H1 (cell line): ENCODE results near the gene CACNA1B. TPM values are rescaled to one million over a fixed set of nuclear protein-coding genes. Genes with fewer than 3 reads are reported as not detected.

Experiments used
- CTCF ChIA-PET: fragments of 300-600 bp; sonication (Branson Sonifier 250); formaldehyde crosslinking; loops from one replicate; lab custom pipeline; 2021; ENCODE audit not compliant: partially characterized antibody; lab: Charles Lee
- POLR2A ChIA-PET: fragments of 300-600 bp; sonication (Branson Sonifier 250); formaldehyde crosslinking; loops from one replicate; lab custom pipeline; 2021; ENCODE audit warnings: inconsistent platforms; ENCODE audit not compliant: partially characterized antibody; lab: Charles Lee
- DNase-seq, 2 experiments: peaks; one replicate each; pipeline versions ENCODE4 v3.0.0 to v3.0.0-alpha.2; 2010 to 2022; ENCODE audit warnings: low spot score in 2 of 2, low read depth in 1 of 2, mixed read lengths in 1 of 2
- FAIRE-seq: peaks from 2 replicates; lab custom pipeline; 2011; peaks lifted over from hg19 to GRCh38; lab: Jason Lieb, UNC
- H2AFZ ChIP-seq: 2 replicates; pipeline ENCODE4 v1.8.1; 2012; ENCODE audit warnings: low read length, inconsistent platforms
- H2AK5ac ChIP-seq: 2 replicates; pipeline ENCODE4 v1.6.1; 2013; ENCODE audit warnings: low read depth, low read length
- H2BK120ac ChIP-seq: replicated peaks from 2 replicates; pipeline ENCODE3; 2013; ENCODE audit warnings: low read depth, low read length, inconsistent platforms
- H2BK12ac ChIP-seq: 2 replicates; pipeline ENCODE4 v1.6.1; 2013; ENCODE audit warnings: low read depth, low read length
- H2BK15ac ChIP-seq: 2 replicates; pipeline ENCODE4 v1.6.1; 2013; ENCODE audit warnings: low read length
- H2BK20ac ChIP-seq: 2 replicates; pipeline ENCODE4 v1.6.1; 2013; ENCODE audit warnings: low read length
- H2BK5ac ChIP-seq: 2 replicates; pipeline ENCODE4 v1.6.1; 2013; ENCODE audit warnings: low read depth, low read length
- H3K14ac ChIP-seq: 2 replicates; pipeline ENCODE4 v1.6.1; 2013; ENCODE audit warnings: inconsistent platforms; ENCODE audit not compliant: insufficient read length
- H3K18ac ChIP-seq: 2 replicates; pipeline ENCODE4 v1.6.1; 2013; ENCODE audit warnings: low read length; ENCODE audit errors: extremely low read depth
- H3K23ac ChIP-seq: 2 replicates; pipeline ENCODE4 v1.6.1; 2013; ENCODE audit warnings: inconsistent platforms; ENCODE audit not compliant: insufficient read length
- H3K23me2 ChIP-seq: 2 replicates; pipeline ENCODE4 v1.6.1; 2013; ENCODE audit warnings: low read depth, low read length
- H3K27ac ChIP-seq: 2 replicates; pipeline ENCODE4 v1.6.1; 2011; ENCODE audit warnings: low read depth, low read length, inconsistent platforms
- H3K27me3 ChIP-seq, 4 experiments: replicated peaks in 1 of 4; 1 replicate in 1 of 4; 2 replicates in 3 of 4; pipeline versions ENCODE4 v1.6.1 to v1.8.1; 2011 to 2013; ENCODE audit warnings: low read length in 3 of 4, mild to moderate bottlenecking in 3 of 4, inconsistent platforms in 2 of 4, mixed read lengths in 2 of 4, moderate library complexity in 1 of 4; ENCODE audit not compliant: control insufficient read depth in 3 of 4, insufficient read depth in 3 of 4; ENCODE audit errors: extremely low read depth in 1 of 4
- H3K36me3 ChIP-seq, 4 experiments: 2 replicates each; pipeline versions ENCODE4 v1.6.1 to v1.8.1; 2011 to 2013; ENCODE audit warnings: mild to moderate bottlenecking in 4 of 4, low read length in 3 of 4, moderate library complexity in 2 of 4, control low read depth in 1 of 4, inconsistent platforms in 1 of 4; ENCODE audit not compliant: insufficient read depth in 4 of 4, control insufficient read depth in 2 of 4
- H3K4ac ChIP-seq: replicated peaks from 2 replicates; pipeline ENCODE3; 2013; ENCODE audit warnings: low read length, low read depth, mixed read lengths, inconsistent platforms; ENCODE audit not compliant: insufficient read length
- H3K4me1 ChIP-seq, 4 experiments: replicated peaks in 1 of 4; 1 replicate in 1 of 4; 2 replicates in 3 of 4; pipeline versions ENCODE4 v1.6.1 to v1.8.1; 2011 to 2013; ENCODE audit warnings: low read length in 3 of 4, inconsistent platforms in 2 of 4, mixed read lengths in 1 of 4; ENCODE audit not compliant: insufficient read depth in 4 of 4, control insufficient read depth in 3 of 4
- H3K4me2 ChIP-seq, 2 experiments: 2 replicates each; pipeline versions ENCODE4 v1.6.1 to v1.8.1; 2011 to 2013; ENCODE audit warnings: low read depth in 2 of 2, low read length in 2 of 2, control low read depth in 1 of 2, inconsistent platforms in 1 of 2, mild to moderate bottlenecking in 1 of 2; ENCODE audit not compliant: insufficient read depth in 1 of 2
- H3K4me3 ChIP-seq, 4 experiments: fragments of 200-600, 300-600 bp in 1 of 4; sonication (generic), shearing (Covaris generic), sonication (Bioruptor Twin) in 1 of 4; 2 replicates each; pipeline versions ENCODE4 v1.5.1 to v1.8.1; 2011 to 2016; ENCODE audit warnings: low read length in 4 of 4, low read depth in 3 of 4, control low read depth in 2 of 4, inconsistent platforms in 2 of 4, mild to moderate bottlenecking in 2 of 4, mixed read lengths in 1 of 4, moderate library complexity in 1 of 4; ENCODE audit not compliant: insufficient read depth in 2 of 4; ENCODE audit errors: extremely low read depth in 1 of 4
- H3K56ac ChIP-seq: replicated peaks from 2 replicates; pipeline ENCODE3; 2013; ENCODE audit warnings: low read depth, mild to moderate bottlenecking, mixed read lengths, low read length, inconsistent platforms; ENCODE audit not compliant: insufficient read length
- H3K79me1 ChIP-seq: 2 replicates; pipeline ENCODE4 v1.6.1; 2013; ENCODE audit warnings: low read depth, low read length, control low read depth
- H3K79me2 ChIP-seq, 2 experiments: 2 replicates each; pipeline versions ENCODE4 v1.6.1 to v1.8.1; 2012 to 2013; ENCODE audit warnings: low read length in 2 of 2, mild to moderate bottlenecking in 2 of 2, inconsistent platforms in 1 of 2; ENCODE audit not compliant: insufficient read depth in 2 of 2, control insufficient read depth in 1 of 2
- H3K9ac ChIP-seq, 4 experiments: replicated peaks in 1 of 4; 1 replicate in 1 of 4; 2 replicates in 3 of 4; pipeline versions ENCODE4 v1.6.1 to v1.8.1; 2011 to 2013; ENCODE audit warnings: low read depth in 3 of 4, low read length in 3 of 4, control low read depth in 2 of 4, mild to moderate bottlenecking in 2 of 4, moderate library complexity in 2 of 4, inconsistent platforms in 1 of 4; ENCODE audit errors: extremely low read depth in 1 of 4
- H3K9me3 ChIP-seq, 2 experiments: 2 replicates each; pipeline versions ENCODE4 v1.6.1 to v1.8.1; 2012 to 2013; ENCODE audit warnings: mild to moderate bottlenecking in 2 of 2, moderate library complexity in 2 of 2, control low read depth in 1 of 2, inconsistent platforms in 1 of 2, low read depth in 1 of 2, low read length in 1 of 2, mixed read lengths in 1 of 2; ENCODE audit not compliant: insufficient read depth in 2 of 2
- H4K20me1 ChIP-seq, 2 experiments: replicated peaks in 1 of 2; 2 replicates each; pipeline versions ENCODE3 to v1.8.1; 2011 to 2013; ENCODE audit warnings: inconsistent platforms in 2 of 2, low read length in 2 of 2, mild to moderate bottlenecking in 1 of 2; ENCODE audit not compliant: insufficient read depth in 2 of 2, control insufficient read depth in 1 of 2
- H4K5ac ChIP-seq: 2 replicates; pipeline ENCODE4 v1.6.1; 2013; ENCODE audit warnings: low read length, low read depth, mixed read lengths, inconsistent platforms; ENCODE audit not compliant: insufficient read length
- H4K8ac ChIP-seq: 2 replicates; pipeline ENCODE4 v1.8.0; 2013; ENCODE audit warnings: mild to moderate bottlenecking, moderate library complexity, low read length, inconsistent platforms; ENCODE audit not compliant: insufficient read depth; ENCODE audit errors: extremely low read depth
- H4K91ac ChIP-seq: replicated peaks from 2 replicates; pipeline ENCODE3; 2013; ENCODE audit warnings: low read length, mixed read lengths, inconsistent platforms; ENCODE audit not compliant: insufficient read length
- HDAC2 ChIP-seq, 2 experiments: fragments of 300-600 bp in 1 of 2; sonication (generic) in 1 of 2; IDR thresholded peaks; 2 replicates each; pipeline ENCODE4 v1.6.1; 2011 to 2012; ENCODE audit warnings: low read depth in 2 of 2, low read length in 2 of 2, mild to moderate bottlenecking in 2 of 2, moderate library complexity in 2 of 2, borderline replicate concordance in 1 of 2, inconsistent platforms in 1 of 2
- JUN ChIP-seq: IDR thresholded peaks from 2 replicates; pipeline ENCODE4 v1.6.1; 2011; ENCODE audit warnings: low read depth, mild to moderate bottlenecking, improper control_type of control experiment, low read length
- TAF7 ChIP-seq: optimal IDR thresholded peaks from 2 replicates; pipeline ENCODE3; 2011; ENCODE audit warnings: low read depth, mild to moderate bottlenecking, inconsistent platforms, low read length, moderate library complexity, borderline replicate concordance
- ZNF274 ChIP-seq: IDR thresholded peaks from 2 replicates; pipeline ENCODE4 v1.7.0; 2012; ENCODE audit warnings: low read length, borderline replicate concordance; ENCODE audit errors: extremely low read depth
- WGBS, 2 experiments: shearing (Covaris generic) in 1 of 2; methylation state at CpG; one replicate each; pipeline versions ENCODE4 v1.1.6 to v1.1.7; 2013 to 2015; ENCODE audit warnings: low lambda C conversion rate in 2 of 2, mixed read lengths in 2 of 2, inconsistent platforms in 1 of 2, low coverage in 1 of 2, missing lambda C conversion rate in 1 of 2; ENCODE audit not compliant: insufficient replicate concordance in 2 of 2, insufficient coverage in 1 of 2, insufficient read length in 1 of 2; ENCODE audit errors: extremely low coverage in 1 of 2, missing lambda C conversion rate in 1 of 2; 5-methylcytosine and 5-hydroxymethylcytosine counted together
- polyA plus RNA-seq, 7 experiments: library from polyadenylated mRNA; depleted of rRNA in 3 of 7; stranded (reverse) in 5 of 7; unstranded in 2 of 7; fragments of >200 nt in 5 of 7; fragments of 200-250 nt in 2 of 7; gene quantifications; 1 replicate in 5 of 7; 2 replicates in 1 of 7; 4 replicates in 1 of 7; pipeline versions ENCODE4 v1.2.1 to v1.2.3, GENCODE V29; 2011 to 2013; ENCODE audit warnings: missing spikeins in 2 of 7, mixed read lengths in 2 of 7
- total RNA-seq: library from RNA; stranded (reverse); fragmentation: NEBNext Ultra II Directional; extraction: Animal tissue kit (Norgen Biotek cat#: 25700); gene quantifications from 2 replicates; pipeline ENCODE4 v1.2.1, GENCODE V29; 2021

Gene CACNA1B
- total and polyA plus RNA-seq, 2 of the 8 experiments (the other 6 are each of a cell fraction or from before 2014, with no cell fraction given) = 1.5 to 5.7 TPM

DNA sequence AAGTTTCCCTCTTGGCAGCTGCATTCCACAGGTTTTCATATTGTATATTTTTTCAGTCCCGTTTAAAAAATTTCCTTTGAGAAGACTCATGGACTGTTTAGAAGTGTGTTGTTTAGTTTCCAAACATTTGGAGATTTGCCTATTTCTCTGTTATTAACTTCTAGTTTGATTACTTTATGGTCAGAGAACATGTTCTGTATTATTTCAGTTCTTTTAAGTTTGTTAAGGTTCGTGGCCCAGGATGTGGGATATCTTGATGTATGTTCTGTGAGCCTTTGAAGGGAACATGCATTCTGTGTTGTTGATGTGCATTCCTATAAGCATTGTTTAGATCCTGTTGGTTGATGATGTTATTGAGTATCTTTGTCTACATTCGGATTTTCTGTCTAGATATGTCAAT is 153.6 kb downstream of the CACNA1B start:
- Histone ChIP-seq H3K23ac (no peak overlapping the region), H3K36me3 (no peaks in the 10 kb centered on the region; a peak in 2 of 8 replicates), H3K23me2 (no peaks in the 10 kb centered on the region), H3K79me1 (0 out of 2 replicates have a peak, but pooled peaks cover 2% of the 10 kb centered on the region), H2BK120ac (no peak overlapping the region), H2AK5ac (no peak overlapping the region), H2BK12ac (no peak overlapping the region), H2AFZ (no peak overlapping the region), H2BK20ac (no peak overlapping the region), H3K56ac (no peak overlapping the region), H3K9ac (no peak overlapping the region), H3K4ac (no peak overlapping the region), H3K27me3 (no peaks in the 10 kb centered on the region), H3K4me3 (no peak overlapping the region), H3K4me1 (no peaks in the 10 kb centered on the region), H2BK15ac (no peak overlapping the region), H2BK5ac (no peak overlapping the region), H4K20me1 (peaks cover 0 to 2% of the 10 kb centered on the region in 2 experiments), H3K9me3 (peaks cover 17 to 19% of the 10 kb centered on the region in 2 experiments; a peak in 3 of 4 replicates), H4K91ac (no peak overlapping the region), H4K5ac (no peak overlapping the region), H3K14ac (no peak overlapping the region), H3K18ac (no peak overlapping the region), H3K4me2 (no peak overlapping the region), H3K79me2 (no peaks in the 10 kb centered on the region), H4K8ac (no peak overlapping the region), H3K27ac (no peak overlapping the region)
- CTCF ChIA-PET = interaction anchor here (1.3 kb wide), 1 partner anchor 9 kb away, joined by 3 read pairs; no protein-coding TSS in a partner anchor
- POLR2A ChIA-PET = no interaction called here
- no peak for FAIRE-seq
- no peak for DNase-seq
- TF ChIP-seq HDAC2 (IDR thresholded peaks at IDR 0.05; ENCODE audit: borderline replicate concordance in 1 of 2, low read depth in 2 of 2, low read length in 2 of 2) = no peak
- TF ChIP-seq TAF7 = no peak
- TF ChIP-seq JUN = no peak
- no peak for TF ChIP-seq ZNF274
- 79% methylated on average over 3 of the region's 3 CpGs; no CpG with 5 or more reads in 1 of the 2 experiments for WGBS, 2 experiments
